OCI-LY7 (cell line): ENCODE measurements around the gene TBC1D8.

Experiments used
- CTCF ChIP-seq: fragments of 200-600 bp; sonication (generic); conservative IDR thresholded peaks from 2 replicates; pipeline ENCODE4 v1.5.1; 2014; ENCODE audit warnings: mild to moderate bottlenecking, antibody characterized with exemption, low read length, moderate library complexity, mixed read lengths
- EZH2phosphoT487 ChIP-seq: fragments of 200-600 bp; sonication (generic); IDR thresholded peaks from 2 replicates; pipeline ENCODE4 v1.6.1; 2018; ENCODE audit warnings: low read depth, borderline replicate concordance, mild to moderate bottlenecking, mixed run types, antibody characterized with exemption, low read length, moderate library complexity, mixed read lengths

DNA sequence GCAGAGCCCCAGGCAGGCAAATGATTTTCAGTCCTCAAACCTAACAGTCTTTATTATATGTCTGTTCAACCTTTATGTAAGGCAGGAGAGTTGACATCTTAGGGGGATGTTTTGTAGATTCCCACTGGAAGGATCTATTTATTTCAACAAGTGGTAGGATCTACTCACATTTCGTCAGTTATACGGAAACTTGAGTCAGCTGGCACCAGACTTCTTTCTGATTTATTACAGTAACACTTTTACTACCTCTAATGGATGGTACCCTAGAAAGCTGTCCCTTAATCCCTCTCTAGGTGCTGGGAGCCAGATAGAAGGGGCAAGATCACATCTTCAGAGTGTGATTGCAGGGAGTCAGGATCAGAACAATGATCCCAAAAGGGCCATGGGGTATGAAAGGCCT is 151.2 kb downstream of the TBC1D8 start:
- TF ChIP-seq CTCF: no peak
- no peak for TF ChIP-seq EZH2phosphoT487
